Activated CD4-positive, CD25-positive, alpha-beta regulatory T cell (primary cell): ENCODE data around the gene BRF1.
"Not testable (repeated sequence)": the region's sequence is repeated elsewhere in the genome, so short reads cannot be mapped to it uniquely, and the experiment has no call there.

Experiments
- DNase-seq, 4 experiments: peaks; one replicate each; lab custom pipeline; 2025; lab: John Stamatoyannopoulos, UW

The BRF1 gene

DNA sequence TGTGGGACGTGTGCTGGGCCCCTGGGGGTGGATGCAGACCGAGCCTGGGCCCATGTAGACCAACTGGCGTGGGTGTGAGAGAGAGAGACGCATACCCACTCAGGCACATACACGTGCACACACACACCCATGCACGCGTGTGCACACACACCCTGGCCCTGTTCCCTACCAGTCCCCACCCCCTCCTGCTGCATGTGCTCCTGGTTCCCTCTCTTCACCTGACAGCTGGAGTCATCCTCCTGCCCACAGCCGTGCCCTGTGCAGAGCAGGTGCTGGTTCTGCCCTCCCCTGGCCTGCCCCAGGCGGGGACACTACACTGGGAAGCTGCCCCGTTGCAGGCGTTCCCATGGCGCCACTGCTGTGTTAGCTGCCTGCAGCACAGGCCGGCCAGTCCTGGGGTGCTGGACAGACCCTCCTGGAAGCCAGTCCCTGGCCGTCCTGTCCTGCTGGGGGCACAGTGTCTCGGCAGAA lies 32.3 kb upstream of the BRF1 start:
- no peak for DNase-seq

DNA sequence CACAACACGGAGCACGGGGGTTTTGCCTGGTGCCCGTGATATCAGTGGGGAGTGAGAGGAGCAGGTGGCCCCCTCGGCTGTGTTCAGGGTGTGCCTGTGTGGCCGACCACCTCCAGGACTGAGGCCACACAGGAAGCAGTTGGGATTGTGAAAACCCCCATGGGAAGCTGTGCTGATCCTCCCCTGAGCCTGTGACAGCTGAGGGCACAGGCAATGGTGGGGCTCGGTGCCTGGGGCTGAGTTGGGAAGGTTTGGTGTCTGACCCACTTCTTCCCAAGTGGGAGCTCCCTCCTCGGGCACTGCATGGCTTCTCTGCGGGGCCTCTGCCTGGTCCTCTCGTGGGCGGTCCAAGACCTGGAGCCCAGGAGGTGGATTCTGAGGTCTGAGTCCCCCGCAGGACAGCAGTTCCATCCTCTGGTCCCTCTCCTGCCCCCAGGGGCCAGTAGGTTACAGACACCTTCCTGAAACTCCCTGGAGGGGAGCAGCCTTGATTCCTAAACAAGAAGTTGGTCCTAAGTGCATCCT lies 31.6 kb upstream of the BRF1 start:
- no peak for DNase-seq

DNA sequence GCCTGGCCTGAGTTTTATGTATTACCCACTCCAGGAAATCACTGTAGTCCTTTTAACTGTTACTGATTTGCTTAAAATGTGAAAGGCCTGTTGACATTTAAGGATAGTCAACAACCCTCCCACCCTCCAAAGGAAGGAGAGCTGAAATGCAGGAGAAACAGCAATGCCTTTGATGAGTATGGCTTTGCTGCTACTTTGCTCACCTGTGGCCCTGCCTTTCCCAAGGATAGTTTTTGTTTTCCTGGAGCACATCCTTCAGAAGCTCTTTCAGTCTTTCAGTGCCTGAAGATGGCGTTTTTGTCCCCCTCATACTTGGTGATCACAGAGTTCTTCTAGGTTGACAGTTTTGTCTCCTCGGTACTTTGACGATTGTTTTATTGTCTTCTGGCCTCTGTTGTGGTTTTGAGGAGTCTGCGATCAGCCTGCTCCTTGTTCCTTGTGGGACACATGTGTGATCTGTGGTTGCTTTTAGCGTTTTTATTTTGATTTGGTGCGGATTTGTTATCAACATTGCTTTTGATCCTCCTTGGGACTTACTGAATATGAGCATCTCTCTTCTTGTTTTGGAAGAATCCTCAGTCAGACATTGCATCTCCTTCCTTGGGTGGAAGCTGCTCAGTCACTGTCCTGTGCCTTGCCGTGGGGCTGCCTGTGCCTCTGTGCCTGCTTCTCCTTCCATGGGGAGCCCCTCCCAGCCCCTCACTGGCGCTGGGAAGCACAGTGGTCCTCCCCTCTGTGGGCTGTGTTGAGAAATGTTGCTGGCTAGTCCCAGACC lies 31.0 kb upstream of the BRF1 start:
- no peak for DNase-seq

DNA sequence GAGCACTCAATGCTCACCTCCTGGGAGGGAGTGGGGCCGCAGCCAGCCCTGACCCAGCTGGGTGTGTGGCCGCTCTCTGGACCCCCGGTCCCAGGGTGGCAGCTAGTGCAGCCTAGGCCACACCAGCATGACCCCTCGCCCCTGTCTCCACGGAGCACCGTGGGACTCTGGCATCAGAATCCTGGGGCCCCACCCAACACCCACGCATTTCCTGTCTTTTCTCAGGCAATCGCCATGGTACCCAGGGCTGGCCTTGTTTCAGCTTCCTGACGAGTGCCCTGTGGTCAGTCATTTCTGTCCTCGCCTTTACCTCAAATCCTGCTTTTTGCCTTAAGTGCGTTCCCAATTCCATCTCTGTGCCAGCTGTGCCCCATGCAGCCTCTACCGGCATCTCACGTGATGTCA lies 29.7 kb upstream of the BRF1 start:
- DNase-seq: no peak

DNA sequence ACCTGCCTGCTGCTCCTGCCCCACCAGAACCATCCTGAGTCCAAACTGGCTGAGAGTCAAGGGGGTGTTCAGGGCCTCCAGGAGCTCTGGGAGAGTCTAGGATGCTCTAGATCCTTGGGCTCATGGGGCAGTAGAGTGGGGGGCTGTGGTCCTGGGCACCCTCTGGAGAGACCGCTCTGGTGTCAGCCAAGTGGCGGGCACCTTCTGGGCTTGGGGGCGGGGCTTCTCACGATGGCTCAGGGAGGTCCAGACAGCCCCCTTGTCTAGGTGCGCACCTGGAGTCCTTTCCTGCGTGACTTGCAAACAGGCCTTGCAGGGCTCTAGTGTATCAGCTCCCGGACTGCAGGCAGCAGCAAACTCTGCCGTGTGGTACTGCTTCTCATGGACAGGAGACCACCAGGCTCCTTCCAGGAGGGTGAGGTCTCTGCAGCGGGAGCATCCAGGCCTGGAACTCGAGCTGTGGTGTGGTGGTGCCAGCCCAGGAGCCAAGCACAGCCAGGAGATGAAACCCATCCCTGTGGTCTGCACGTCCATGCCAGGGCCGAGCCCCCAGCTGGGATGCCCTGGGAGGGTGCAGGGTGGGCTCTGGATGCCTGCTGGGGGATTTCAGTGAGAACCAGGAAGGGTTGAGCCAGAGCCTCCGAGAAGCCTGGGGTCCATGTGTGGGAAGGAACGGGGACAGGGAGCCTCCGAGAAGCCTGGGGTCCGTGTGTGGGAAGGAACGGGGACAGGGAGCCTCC lies 28.8 kb upstream of the BRF1 start:
- DNase-seq: no peak

DNA sequence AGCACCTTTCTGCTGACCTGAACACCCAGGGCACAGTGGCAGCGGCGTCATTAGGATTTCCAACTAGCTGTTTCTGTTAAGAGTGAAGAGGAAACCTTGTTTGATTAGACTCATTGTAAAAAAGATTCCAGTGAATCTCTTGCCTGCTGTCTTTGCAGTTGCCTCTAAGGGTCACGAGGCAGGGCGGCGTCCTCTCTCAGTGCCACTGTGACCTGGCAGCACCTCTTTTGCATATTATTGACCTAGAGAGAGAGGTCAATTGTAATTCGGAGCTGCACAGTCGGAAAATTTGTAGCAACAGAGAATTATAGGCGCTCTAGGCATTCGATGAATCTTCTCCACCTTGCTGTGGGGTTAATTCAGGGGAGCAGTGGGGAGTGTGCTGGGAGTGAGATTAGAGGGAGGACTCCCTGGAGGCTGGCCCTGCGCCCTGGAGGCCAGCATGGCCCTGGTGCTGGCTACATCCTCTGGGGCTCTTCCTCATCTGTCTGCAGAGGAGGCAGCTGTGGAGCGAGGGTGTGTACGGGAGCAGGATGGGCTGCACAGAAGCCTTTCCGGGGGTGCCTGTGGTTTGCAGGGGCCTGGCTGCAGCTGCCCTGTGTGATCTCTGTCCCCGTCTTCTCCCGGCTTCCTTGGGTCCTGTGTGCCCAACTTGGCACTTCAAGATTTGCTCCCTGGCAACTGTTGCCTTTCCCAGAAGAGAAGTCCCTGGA lies 28.0 kb upstream of the BRF1 start:
- DNase-seq: no peak

DNA sequence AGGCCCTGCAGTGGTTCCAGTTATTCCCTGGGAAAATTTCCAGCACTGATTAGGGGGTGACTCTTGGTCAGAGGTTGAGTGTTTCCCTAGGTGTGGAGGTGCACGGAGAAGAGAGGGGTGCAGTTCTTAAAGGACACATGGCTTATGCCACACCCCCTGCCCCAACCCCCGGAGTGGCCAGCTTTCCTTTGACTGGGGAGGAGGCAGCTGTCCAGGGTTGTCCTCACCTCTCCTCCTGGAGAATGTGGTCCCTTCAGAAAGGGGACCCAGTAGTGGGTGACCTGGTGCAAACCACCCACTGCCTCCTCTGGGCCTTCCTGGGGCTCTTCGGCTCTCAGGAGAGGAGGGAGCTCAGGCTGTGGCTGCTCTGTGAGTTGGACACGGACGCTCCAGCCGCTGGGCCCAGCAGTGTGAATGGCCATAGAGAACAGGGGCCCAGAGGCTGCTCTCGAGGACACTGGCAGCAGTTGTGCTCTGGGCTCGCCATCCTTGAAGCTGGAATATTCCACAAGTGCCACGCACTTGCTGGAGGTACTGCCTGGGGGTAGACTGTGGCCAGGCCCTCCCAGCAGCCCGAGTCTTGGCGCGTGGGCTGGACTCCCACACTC lies 27.4 kb upstream of the BRF1 start:
- no peak for DNase-seq

DNA sequence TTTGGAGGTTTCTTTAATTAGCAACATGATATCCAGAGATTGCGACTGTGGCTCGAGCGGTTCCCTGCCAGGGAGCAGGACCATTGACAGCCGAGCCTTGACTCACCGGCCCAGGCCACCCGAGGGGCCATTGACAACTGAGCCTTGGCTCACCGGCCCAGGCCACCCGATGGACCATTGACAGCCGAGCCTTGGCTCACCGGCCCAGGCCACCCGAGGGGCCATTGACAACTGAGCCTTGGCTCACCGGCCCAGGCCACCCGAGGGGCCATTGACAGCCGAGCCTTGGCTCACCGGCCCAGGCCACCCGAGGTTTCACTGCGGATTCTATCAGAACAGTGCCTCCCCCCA lies 26.9 kb upstream of the BRF1 start:
- DNase-seq: not testable (repeated sequence)

DNA sequence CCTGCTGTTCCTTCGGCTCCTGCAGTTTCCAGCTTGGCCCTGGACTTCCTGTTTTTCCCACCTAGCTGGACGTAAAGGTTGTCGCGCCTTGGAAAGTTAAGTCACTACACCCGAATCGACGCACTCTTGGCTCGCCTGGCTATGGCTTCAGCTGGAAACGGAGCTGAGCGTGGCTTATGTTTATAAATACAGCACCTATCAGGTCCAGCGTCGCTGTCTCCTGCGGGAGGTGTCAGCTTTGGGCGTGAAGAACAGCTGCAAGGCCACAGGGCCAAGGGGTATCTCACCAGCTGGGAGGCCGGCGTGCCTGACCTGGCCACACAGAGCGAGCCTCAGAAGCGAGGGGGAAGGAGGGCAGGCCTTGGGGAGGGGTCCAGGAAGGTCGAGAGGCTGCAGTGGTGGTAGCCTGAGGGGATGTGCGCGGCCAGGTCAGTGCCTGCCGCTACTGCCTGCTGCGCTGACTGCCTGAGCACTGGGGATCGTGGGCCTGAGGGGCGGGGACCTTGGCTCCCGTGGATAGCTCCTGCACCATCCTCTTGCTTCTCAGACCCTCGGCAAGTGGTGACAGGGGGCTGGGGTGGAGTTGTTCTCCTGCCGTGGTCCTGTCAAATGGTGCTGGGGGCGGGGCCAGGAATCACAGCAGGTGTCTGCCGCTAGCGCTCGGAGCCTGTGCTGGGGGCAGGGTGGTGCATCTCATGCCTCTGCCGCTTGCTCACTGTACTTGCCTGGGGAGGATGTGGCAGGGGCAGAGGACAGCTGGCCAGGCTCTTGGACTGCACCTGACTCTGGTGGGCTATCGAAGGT lies 26.3 kb upstream of the BRF1 start:
- no peak for DNase-seq

DNA sequence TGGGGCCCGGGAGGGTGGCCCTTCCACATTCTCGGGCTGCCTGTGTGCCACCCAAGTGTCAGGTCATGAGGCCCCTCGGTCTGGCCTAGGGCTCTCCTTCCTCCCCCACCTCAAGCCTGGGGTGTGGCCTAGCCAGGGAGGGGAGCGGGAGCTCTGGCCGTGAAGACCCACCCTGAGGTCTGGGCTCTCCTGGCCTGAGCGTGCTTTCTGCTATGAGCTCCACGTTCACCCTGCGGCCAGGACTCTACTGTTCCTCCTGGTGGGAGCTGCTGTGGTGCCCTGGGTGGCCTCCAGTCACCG lies 25.7 kb upstream of the BRF1 start:
- DNase-seq: no peak

DNA sequence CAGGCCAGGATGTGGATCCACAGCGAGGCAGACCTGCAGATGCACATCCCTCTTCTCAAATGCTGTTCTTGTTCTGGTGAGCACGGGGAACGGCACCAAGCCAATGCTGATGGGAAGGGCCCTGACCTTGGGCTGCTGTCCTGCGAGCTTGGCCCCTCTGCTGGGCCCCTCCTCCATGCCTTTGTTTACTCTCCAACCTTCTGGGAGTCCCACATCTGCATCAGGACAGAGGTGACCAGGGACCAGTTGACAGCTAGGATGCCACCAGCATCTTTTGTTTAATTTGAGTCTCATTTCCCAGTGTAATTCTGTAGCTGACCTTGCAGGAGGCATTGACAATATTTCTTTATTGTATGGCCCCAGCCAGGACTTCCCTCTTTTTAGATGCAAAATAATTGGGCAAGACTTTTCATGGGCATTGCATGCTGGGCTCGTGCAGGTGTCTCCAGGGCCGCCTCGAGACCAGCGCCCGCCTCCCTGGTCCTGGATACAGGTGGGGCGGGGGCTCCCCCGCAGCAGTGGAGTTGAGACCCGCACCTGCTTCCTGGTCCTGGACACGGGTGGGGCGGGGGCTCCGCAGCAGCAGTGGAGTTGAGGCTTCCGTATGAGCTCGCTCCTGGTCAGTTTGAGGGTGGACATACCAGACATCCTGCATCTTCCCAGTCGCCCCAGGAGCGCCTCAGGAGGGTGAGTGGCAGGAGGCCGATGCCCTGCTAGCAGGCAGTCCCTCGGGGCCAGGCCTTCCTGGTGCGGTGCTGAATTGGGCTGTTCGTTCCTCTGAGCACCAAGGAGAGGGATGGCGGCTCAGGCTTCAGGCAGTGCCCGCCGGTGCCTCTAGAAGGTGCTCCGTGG lies 25.1 kb upstream of the BRF1 start:
- no peak for DNase-seq

DNA sequence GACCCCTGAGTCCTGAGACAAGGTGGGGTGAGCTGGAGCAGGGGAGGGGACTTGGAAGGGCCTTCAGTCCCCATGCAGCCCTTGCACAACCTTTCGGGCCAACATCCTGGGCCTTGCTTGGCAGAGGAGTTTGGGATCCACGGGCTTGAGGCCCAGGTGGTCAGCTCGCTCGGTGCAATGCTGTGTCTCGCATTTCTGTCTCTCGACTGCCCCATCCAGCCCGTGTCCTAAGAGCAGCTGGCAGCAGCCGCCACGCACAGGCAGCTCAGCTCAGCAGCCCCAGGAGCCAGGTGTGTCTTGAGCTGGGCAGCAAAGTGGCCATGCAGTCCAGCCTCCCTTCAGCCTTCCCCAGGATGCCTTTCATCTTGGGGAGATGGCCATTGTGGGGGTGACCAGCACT lies 24.5 kb upstream of the BRF1 start:
- no peak for DNase-seq

DNA sequence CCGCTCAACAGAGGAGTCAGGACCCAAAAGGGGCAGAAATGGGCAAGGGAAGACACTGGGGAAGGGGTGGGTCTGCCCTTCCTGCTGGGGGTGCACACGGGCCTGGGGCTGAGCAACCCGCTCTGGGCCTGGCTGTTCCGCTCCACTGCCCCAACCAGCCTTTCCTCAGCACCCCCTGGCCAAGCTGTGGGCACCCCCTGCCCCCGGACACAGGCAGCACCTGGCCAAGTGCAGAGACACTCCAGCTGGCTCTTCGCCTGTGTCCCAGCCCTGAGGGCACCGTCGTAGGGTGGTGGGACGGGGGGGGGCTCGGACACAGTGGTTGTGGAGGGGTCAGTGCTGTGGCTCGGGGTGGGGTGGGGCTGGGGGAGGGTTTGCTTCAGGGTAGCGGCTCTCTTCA lies 24.1 kb upstream of the BRF1 start:
- no peak for DNase-seq

DNA sequence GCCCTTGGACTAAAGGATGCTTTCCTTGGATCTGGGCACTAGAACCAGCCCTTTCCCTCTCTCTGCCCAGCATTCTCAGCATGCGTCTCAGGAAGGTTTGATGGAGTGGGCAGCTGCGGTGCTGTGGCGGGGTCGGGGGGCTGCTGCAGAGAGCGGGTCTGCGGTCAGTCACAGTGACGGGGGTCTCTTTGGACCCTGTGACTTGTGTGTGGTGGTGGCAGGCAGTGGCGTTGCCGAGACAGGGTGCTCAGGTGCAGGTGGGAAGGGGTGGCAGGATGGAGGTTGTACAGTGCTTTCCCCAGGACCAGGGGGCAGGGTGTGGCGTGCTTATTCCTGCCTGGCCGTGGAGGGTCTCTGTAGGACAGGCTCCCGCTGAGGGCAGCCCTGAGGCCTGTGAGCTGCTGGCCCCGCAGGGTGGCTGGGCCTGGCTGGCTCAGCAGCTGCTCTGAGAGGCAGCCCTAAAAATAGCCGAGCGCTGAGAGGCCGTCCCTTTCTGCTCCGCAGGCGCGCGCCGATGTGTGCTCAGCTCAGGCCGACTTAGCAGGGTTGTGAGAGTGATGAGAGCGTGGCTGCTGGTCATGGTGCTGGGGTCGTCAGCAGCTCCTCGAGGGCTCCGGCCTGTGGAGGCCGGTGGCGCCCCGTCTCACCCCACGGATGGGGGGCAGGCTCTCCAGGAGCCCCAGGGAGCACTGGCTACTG lies 23.4 kb upstream of the BRF1 start:
- DNase-seq: no peak

DNA sequence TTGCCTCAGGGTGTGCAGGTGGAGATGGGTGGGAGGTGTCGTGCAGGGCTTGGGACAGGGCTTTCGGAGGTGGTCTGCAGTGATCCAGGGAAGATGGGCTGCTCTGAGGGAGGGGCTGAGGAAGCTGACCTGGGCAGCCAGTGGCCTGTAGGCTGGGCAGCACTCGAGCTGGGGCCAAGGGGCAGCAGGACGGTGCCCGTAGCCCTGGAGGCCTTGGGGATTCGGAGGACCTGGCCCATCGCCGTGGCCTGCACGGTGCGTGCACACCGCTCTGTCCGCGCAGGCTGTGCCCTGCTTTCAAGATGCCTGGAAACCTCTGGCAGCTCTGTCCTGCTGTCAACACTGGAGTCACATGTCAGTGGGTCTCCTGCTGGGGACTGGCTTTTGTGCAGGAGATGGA lies 22.9 kb upstream of the BRF1 start:
- DNase-seq: no peak

DNA sequence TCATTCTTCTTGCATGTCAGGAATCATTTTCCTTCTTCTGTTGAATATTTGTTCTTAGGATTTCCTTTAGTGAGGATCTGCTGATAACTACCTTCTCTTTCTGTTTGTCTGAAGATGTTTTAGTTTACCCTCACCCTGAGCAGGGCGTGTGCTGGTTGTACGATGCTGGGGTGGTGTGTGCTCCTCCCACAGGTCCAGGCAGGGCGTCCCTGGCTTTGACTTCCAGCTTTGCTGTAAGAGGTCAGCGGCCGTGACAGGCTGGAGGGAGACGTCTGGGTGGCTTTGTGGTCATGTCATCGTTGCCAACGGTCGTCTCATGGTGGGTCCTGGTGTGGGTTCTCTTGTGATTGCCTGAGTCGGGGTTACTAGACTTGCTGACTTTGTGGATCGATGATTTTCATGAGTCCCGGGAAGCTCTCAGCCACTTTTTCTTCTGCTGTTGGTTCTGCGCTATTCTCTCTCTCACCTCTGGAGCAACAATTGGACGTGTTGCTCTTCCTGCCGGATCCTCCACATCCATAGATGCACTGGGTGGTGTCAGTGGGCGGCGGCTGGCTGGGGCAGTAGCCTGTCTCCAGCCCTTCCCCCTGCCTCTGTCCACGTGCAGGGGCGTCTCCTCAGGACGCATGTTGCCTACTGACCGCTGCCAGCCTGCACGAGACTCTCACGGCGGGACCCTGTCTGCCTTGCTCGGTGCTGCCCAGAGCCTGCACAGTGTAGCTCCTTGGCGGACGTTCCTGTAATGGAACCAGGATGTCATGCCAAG lies 22.2 kb upstream of the BRF1 start:
- no peak for DNase-seq

DNA sequence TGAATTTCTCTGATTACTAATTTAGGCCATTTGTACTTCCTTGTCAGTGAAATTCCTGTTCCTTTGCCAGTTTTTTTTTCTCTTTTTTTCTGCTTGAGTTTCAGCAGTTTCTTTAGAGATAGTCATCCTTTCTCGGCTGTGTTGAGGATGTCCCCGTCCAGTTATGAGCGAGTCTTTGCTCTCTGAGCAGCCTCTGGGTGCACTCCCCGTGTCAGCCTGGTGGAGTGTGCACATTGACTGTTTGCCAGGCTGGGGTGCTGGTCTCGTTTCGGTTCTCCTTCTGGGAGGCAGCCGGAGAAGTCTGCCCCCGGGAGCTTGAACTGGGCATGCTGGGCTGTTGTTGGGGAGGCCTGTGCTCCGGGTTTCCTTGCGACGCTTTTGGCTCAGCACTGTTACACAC lies 16.7 kb upstream of the BRF1 start:
- DNase-seq: no peak

DNA sequence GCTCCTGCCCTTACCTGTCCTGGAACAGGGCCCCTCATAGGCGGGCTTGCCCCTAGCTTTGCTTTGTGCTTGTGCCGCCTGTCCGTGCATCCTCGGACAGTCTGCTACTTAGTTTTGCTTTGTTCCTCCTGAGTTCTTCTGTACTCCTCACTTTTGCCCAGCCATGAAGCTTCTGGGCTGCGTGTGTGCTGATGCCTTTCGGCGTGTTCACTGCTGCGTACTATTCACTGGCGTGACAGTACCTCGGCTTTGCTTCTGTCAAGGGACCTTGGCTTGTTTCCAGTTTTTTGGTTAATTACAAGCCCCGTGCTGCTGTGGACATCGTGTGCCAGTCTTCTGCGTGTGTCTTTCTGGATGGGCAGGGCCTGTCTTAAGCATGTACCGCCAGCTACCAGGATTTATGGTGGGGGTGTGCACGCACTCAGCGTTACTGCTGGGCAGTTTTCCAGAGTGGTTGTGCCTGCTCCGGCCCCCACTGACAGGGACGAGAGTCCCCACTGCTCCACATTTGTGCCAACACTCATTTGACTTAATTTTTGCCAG lies 16.2 kb upstream of the BRF1 start:
- no peak for DNase-seq

DNA sequence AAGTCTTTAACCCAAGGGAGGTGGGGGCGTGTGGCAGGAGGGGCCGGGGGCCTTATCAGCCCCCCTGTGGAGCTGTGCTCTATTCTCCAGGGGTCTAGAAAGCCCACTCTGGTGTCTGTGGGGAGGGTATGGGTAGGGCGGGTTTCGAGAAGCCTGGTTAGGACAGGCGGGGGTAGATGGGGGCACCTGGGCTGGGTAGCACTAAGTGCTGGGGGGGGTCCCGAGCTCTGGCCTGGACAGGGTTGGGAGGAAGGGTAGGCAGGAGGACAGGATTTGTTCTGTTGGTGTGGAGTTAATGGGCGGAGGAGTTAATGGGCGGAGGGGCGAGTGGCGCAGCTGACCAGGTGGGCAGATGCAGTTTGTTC lies 15.8 kb upstream of the BRF1 start:
- no peak for DNase-seq
